Occipital lobe (tissue), 2 donors: ENCODE results near the gene PALD1. TPM values are rescaled to one million over a fixed set of nuclear protein-coding genes. Genes with fewer than 3 reads are reported as not detected.
"Not testable (repeated sequence)": the region's sequence is repeated elsewhere in the genome, so short reads cannot be mapped to it uniquely, and the experiment has no call there.

ENCODE experiments used
- DNase-seq: peaks from one replicate; lab custom pipeline; 2025; lab: John Stamatoyannopoulos, UW
- total RNA-seq: library from RNA; depleted of rRNA; stranded (reverse); fragments of >200 nt; gene quantifications from one replicate; pipeline ENCODE4 v1.2.3, GENCODE V29; 2014

Gene PALD1
- total RNA-seq, 1 donor from 2014 or later: 8.9 TPM

- no peak for DNase-seq
Observed at GRCh38 chr10:70571236-70571635, 92.7 kb downstream of the PALD1 start.

GRCh38 chr10:70571636-70572439 is 93.3 kb downstream of the PALD1 start:
- no peak for DNase-seq

- DNase-seq: no peak
Observed at GRCh38 chr10:70573599-70574506, 95.3 kb downstream of the PALD1 start.

- DNase-seq: no peak
Observed at GRCh38 chr10:70575486-70575873, 96.9 kb downstream of the PALD1 start.

GRCh38 chr10:70575874-70576802 is 97.6 kb downstream of the PALD1 start:
- DNase-seq: no peak

GRCh38 chr10:70576803-70577517 is 98.4 kb downstream of the PALD1 start:
- DNase-seq: no peak

- DNase-seq: no peak
Observed at GRCh38 chr10:70578371-70578947, 99.9 kb downstream of the PALD1 start.

GRCh38 chr10:70579234-70580002 is 100.9 kb downstream of the PALD1 start:
- DNase-seq: no peak

GRCh38 chr10:70581176-70581575 is 102.6 kb downstream of the PALD1 start:
- not testable (repeated sequence) for DNase-seq

- DNase-seq: no peak
Observed at GRCh38 chr10:70582793-70583668, 104.5 kb downstream of the PALD1 start.

GRCh38 chr10:70583669-70584037 is 105.1 kb downstream of the PALD1 start:
- no peak for DNase-seq

GRCh38 chr10:70584366-70584765 is 105.8 kb downstream of the PALD1 start:
- no peak for DNase-seq

- DNase-seq: no peak
Observed at GRCh38 chr10:70584909-70585544, 106.5 kb downstream of the PALD1 start.

GRCh38 chr10:70585578-70586169 is 107.1 kb downstream of the PALD1 start:
- no peak for DNase-seq

GRCh38 chr10:70586348-70586930 is 107.9 kb downstream of the PALD1 start:
- no peak for DNase-seq

GRCh38 chr10:70587045-70587658 is 108.6 kb downstream of the PALD1 start:
- DNase-seq: no peak

GRCh38 chr10:70588255-70588654 is 109.7 kb downstream of the PALD1 start:
- DNase-seq: no peak
